ENCODE measurements around the gene PSENEN.

GRCh38 chr19:35789978-35790944, 44.8 kb downstream of the PSENEN start:
- no peak for TF ChIP-seq POLR2A (IDR thresholded peaks at IDR 0.05)
- TF ChIP-seq, protein P1, sequence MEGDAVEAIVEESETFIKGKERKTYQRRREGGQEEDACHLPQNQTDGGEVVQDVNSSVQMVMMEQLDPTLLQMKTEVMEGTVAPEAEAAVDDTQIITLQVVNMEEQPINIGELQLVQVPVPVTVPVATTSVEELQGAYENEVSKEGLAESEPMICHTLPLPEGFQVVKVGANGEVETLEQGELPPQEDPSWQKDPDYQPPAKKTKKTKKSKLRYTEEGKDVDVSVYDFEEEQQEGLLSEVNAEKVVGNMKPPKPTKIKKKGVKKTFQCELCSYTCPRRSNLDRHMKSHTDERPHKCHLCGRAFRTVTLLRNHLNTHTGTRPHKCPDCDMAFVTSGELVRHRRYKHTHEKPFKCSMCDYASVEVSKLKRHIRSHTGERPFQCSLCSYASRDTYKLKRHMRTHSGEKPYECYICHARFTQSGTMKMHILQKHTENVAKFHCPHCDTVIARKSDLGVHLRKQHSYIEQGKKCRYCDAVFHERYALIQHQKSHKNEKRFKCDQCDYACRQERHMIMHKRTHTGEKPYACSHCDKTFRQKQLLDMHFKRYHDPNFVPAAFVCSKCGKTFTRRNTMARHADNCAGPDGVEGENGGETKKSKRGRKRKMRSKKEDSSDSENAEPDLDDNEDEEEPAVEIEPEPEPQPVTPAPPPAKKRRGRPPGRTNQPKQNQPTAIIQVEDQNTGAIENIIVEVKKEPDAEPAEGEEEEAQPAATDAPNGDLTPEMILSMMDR (IDR thresholded peaks at IDR 0.05): no peak
